Smooth muscle cell (in vitro differentiated cells): ENCODE measurements around the gene MALRD1. TPM values are rescaled to one million over a fixed set of nuclear protein-coding genes. Genes with fewer than 3 reads are reported as not detected.

Experiments
- DNase-seq: peaks from one replicate; lab custom pipeline; 2025; ENCODE audit not compliant: unreplicated experiment; lab: John Stamatoyannopoulos, UW
- H2AFZ ChIP-seq: fragments of 200-600 bp; sonication (generic); 2 replicates; pipeline ENCODE4 v1.6.0; 2016; ENCODE audit warnings: antibody characterized with exemption, low read depth, mild to moderate bottlenecking
- H3F3A ChIP-seq: fragments of 200-600 bp; sonication (generic); 2 replicates; pipeline ENCODE4 v1.6.0; 2017; ENCODE audit warnings: antibody characterized with exemption, low read depth
- H3K27ac ChIP-seq: fragments of 200-600 bp; sonication (generic); 2 replicates; pipeline ENCODE4 v1.5.1; 2016; ENCODE audit warnings: low read depth, mild to moderate bottlenecking
- H3K27me3 ChIP-seq: fragments of 200-600 bp; sonication (generic); 2 replicates; pipeline ENCODE4 v1.6.1; 2016; ENCODE audit warnings: low read depth, mild to moderate bottlenecking
- H3K36me3 ChIP-seq: fragments of 200-600 bp; sonication (generic); 2 replicates; pipeline ENCODE4 v1.5.1; 2016; ENCODE audit warnings: low read depth
- H3K4me1 ChIP-seq: fragments of 200-600 bp; sonication (generic); 2 replicates; pipeline ENCODE4 v1.5.1; 2016; ENCODE audit warnings: low read depth
- H3K4me2 ChIP-seq: fragments of 200-600 bp; sonication (generic); 2 replicates; pipeline ENCODE4 v1.6.0; 2016; ENCODE audit warnings: mild to moderate bottlenecking
- H3K4me3 ChIP-seq: fragments of 200-600 bp; sonication (generic); 2 replicates; pipeline ENCODE4 v1.5.1; 2016; ENCODE audit warnings: mild to moderate bottlenecking
- H3K79me2 ChIP-seq: fragments of 200-600 bp; sonication (generic); 2 replicates; pipeline ENCODE4 v1.6.0; 2016; ENCODE audit warnings: low read depth, mild to moderate bottlenecking
- H3K9ac ChIP-seq: fragments of 200-600 bp; sonication (generic); 2 replicates; pipeline ENCODE4 v1.6.0; 2016; ENCODE audit warnings: low read depth
- H3K9me3 ChIP-seq: fragments of 200-600 bp; sonication (generic); replicated peaks from 2 replicates; pipeline ENCODE4 v1.5.1; 2016; ENCODE audit warnings: low read depth
- H4K20me1 ChIP-seq: fragments of 200-600 bp; sonication (generic); 2 replicates; pipeline ENCODE4 v1.6.0; 2016; ENCODE audit warnings: low read depth
- CTCF ChIP-seq: fragments of 200-600 bp; sonication (generic); IDR thresholded peaks from 2 replicates; pipeline ENCODE4 v1.5.1; 2017; ENCODE audit warnings: borderline replicate concordance, mild to moderate bottlenecking, antibody characterized with exemption; ENCODE audit not compliant: insufficient read depth, poor library complexity, severe bottlenecking
- WGBS: methylation state at CpG from one replicate; pipeline ENCODE4 v1.1.7; 2016; ENCODE audit warnings: low lambda C conversion rate; 5-methylcytosine and 5-hydroxymethylcytosine counted together
- polyA plus RNA-seq: library from polyadenylated mRNA; unstranded; fragments of >200 nt; fragmentation: Nextera tagmentation; extraction: Ambion mirVana; gene quantifications from 2 replicates; pipeline ENCODE4 v1.2.1, GENCODE V29; 2016
- total RNA-seq: library from RNA; depleted of rRNA; stranded (reverse); fragments of >200 nt; gene quantifications from 2 replicates; pipeline ENCODE4 v1.2.3, GENCODE V29; 2014

Gene MALRD1
- total and polyA plus RNA-seq, 2 experiments from 2014 or later: 1.9 TPM; not detected in 1

GRCh38 chr10:19719284-19719683 lies 670.7 kb downstream of the MALRD1 start:
- H3K27me3 ChIP-seq: no peaks in the 10 kb centered on the region
- DNase-seq: no peak
- no peaks in the 10 kb centered on the region for H3K79me2 ChIP-seq
- no peaks in the 10 kb centered on the region for H3K4me1 ChIP-seq
- H3K27ac ChIP-seq: no peak overlapping the region
- H3K9me3 ChIP-seq: no peaks in the 10 kb centered on the region
- no peak overlapping the region for H3K9ac ChIP-seq
- H2AFZ ChIP-seq: peak overlapping the region; percentile 23
- no peaks in the 10 kb centered on the region for H3K36me3 ChIP-seq
- no peaks in the 10 kb centered on the region for H3F3A ChIP-seq
- peak overlapping the region; percentile 35 for H3K4me2 ChIP-seq
- 53% methylated on average over 3 of the region's 3 CpGs for WGBS
- no peaks in the 10 kb centered on the region for H4K20me1 ChIP-seq
- H3K4me3 ChIP-seq: no peak overlapping the region
- TF ChIP-seq CTCF: no peak

GRCh38 chr10:19724287-19724686 lies 675.7 kb downstream of the MALRD1 start:
- TF ChIP-seq CTCF: no peak
- Histone ChIP-seq H3K36me3 (no peaks in the 10 kb centered on the region), H3K79me2 (no peaks in the 10 kb centered on the region), H2AFZ (no peak overlapping the region), H4K20me1 (no peaks in the 10 kb centered on the region), H3F3A (no peaks in the 10 kb centered on the region), H3K9ac (no peak overlapping the region), H3K4me3 (no peak overlapping the region), H3K4me1 (no peaks in the 10 kb centered on the region), H3K27ac (no peak overlapping the region), H3K27me3 (no peaks in the 10 kb centered on the region), H3K9me3 (no peaks in the 10 kb centered on the region), H3K4me2 (no peak overlapping the region)
- 86% methylated on average over 1 of the region's 1 CpG for WGBS
- no peak for DNase-seq

- H3K4me3 ChIP-seq: no peak overlapping the region
- no peaks in the 10 kb centered on the region for H4K20me1 ChIP-seq
- H3K27ac ChIP-seq: no peak overlapping the region
- no peaks in the 10 kb centered on the region for H3K27me3 ChIP-seq
- no peaks in the 10 kb centered on the region for H3K9me3 ChIP-seq
- no peaks in the 10 kb centered on the region for H3K79me2 ChIP-seq
- DNase-seq: no peak
- no peaks in the 10 kb centered on the region for H3F3A ChIP-seq
- WGBS: 85% methylated on average over 2 of the region's 2 CpGs
- no peaks in the 10 kb centered on the region for H3K4me1 ChIP-seq
- no peak overlapping the region for H2AFZ ChIP-seq
- no peaks in the 10 kb centered on the region for H3K36me3 ChIP-seq
- no peak overlapping the region for H3K9ac ChIP-seq
- no peak overlapping the region for H3K4me2 ChIP-seq
- no peak for TF ChIP-seq CTCF
These were observed 679.8 kb downstream of the MALRD1 start for GRCh38 chr10:19728376-19728775.

- H4K20me1 ChIP-seq: no peaks in the 10 kb centered on the region
- H3K27ac ChIP-seq: no peak overlapping the region
- no peak for DNase-seq
- WGBS: 93% methylated on average over 2 of the region's 2 CpGs
- H3K27me3 ChIP-seq: no peaks in the 10 kb centered on the region
- H3K4me3 ChIP-seq: no peak overlapping the region
- no peak overlapping the region for H3K4me2 ChIP-seq
- H3K36me3 ChIP-seq: no peaks in the 10 kb centered on the region
- no peaks in the 10 kb centered on the region for H3K9me3 ChIP-seq
- TF ChIP-seq CTCF: no peak
- H3K9ac ChIP-seq: no peak overlapping the region
- H3K4me1 ChIP-seq: no peaks in the 10 kb centered on the region
- no peaks in the 10 kb centered on the region for H3F3A ChIP-seq
- no peak overlapping the region for H2AFZ ChIP-seq
- no peaks in the 10 kb centered on the region for H3K79me2 ChIP-seq
These were observed 680.4 kb downstream of the MALRD1 start for GRCh38 chr10:19728964-19729363.
